Posterior cingulate gyrus (tissue), 11 donors: ENCODE results near the gene PTPN23.

Experiments used
- DNase-seq, 10 donors: peaks; one replicate each; pipeline versions ENCODE4 v3.0.0 to v3.0.0-alpha.2; 2020 to 2021; ENCODE audit warnings: mixed read lengths in 3 of 10
- intact Hi-C: fragments of 100-400 bp; cut with DNase I; formaldehyde crosslinking; loops from one replicate; pipeline ENCODE4 v1.15.1; 2023

PTPN23 gene

GRCh38 chr3:47399531-47400270, 18.9 kb downstream of the PTPN23 start:
- peak in 4 of 10 donors; percentile 17 to 78 (median 49) for DNase-seq
- intact Hi-C loops = no loop called here

DNA sequence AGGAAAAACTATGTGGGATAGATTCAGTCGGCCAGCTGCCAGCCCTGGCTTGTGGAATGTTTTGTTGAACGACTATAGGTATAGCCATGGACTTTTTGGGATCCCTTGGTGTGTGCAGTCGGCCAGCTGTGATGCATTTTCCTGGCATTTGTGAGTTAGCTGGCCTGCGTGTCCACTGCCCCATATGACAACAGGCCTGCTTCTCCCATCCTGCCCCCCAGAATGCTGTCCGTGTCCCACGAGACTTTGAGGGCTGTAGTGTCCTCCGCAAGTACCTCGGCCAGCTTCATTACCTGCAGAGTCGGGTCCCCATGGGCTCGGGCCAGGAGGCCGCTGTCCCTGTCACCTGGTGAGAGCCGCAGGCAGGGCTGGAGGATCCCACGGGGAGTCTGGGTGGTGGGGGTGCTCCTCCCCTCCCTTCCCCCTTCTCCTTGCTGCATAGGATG, 23.6 kb downstream of the PTPN23 start:
- intact Hi-C loops = no loop called here
- peak in 5 of 10 donors; percentile 47 to 86 (median 81) for DNase-seq

- DNase-seq = peak in 8 of 10 donors; percentile 57 to 94 (median 68)
- intact Hi-C loops = no loop called here
Measured at GRCh38 chr3:47404955-47405790, 24.4 kb downstream of the PTPN23 start.

- intact Hi-C loops = no loop called here
- DNase-seq = peak in 3 of 10 donors; percentile 48 to 85 (median 75)
Measured at GRCh38 chr3:47405820-47406761, 25.3 kb downstream of the PTPN23 start.

DNA sequence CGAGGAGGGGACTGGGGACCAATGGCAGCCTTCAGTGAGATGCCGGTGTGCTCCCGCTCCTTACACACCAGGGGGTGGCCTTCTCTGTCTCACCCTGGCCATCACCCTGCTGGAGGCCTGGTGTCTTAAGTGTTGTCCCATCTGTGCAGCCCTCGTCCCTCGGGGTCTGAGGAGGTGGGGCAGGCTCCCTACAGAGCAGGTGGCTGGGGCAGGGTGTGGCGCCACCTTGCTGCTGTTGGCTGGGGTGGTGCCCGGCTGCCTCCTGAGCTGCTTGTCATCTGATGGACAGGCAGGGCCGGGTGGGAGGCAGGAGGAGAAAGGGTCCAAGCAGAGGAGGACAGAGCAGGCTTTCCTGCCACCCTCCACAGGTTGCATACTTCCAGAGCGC, 25.9 kb downstream of the PTPN23 start:
- DNase-seq = peak in 3 of 10 donors; percentile 69 to 84 (median 75)
- intact Hi-C loops = no loop called here

GRCh38 chr3:47407237-47407636, 26.4 kb downstream of the PTPN23 start:
- DNase-seq = peak in 1 of 10 donors; percentile 30
- intact Hi-C loops = no loop called here

DNA sequence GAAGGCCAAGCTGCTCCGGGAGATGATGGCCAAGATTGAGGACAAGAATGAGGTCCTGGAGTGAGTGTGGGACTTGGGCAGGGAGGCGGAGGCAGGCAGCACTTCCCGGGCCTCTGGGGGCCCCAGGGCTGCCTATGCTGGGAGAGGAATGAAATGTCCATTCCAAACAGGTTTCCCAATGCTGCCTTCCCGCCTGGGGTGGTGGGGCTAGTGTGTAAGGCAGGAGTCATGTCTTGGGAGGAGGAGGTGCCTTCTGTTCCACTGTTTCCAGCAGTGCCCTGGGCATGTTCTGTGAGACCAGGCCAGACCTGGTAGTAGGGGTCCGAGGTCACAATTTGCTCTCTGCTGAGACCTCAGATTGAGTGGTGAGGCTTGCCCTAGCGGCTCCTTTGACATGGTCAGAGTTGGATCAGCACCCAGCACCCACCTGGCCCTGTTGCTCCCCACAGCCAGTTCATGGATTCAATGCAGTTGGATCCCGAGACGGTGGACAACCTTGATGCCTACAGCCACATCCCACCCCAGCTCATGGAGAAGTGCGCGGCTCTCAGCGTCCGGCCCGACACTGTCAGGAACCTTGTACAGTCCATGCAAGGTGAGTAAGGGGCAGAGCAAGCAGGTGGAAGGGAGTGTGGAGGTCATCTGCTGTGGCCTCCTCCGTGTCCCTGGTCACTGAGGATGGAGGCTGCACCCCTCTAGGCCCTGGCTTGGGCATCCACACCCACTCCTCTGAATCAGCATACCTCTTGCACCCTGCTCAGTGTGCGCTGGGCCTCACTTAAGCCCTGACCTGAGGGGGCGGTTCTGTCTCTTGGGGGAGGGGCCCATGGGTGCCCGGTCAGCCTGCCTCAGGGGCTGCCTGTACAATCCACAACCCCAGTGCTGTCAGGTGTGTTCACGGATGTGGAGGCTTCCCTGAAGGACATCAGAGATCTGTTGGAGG, 27.3 kb downstream of the PTPN23 start:
- intact Hi-C loops = no loop called here
- peak in 4 of 10 donors; percentile 6 to 77 (median 62) for DNase-seq

DNA sequence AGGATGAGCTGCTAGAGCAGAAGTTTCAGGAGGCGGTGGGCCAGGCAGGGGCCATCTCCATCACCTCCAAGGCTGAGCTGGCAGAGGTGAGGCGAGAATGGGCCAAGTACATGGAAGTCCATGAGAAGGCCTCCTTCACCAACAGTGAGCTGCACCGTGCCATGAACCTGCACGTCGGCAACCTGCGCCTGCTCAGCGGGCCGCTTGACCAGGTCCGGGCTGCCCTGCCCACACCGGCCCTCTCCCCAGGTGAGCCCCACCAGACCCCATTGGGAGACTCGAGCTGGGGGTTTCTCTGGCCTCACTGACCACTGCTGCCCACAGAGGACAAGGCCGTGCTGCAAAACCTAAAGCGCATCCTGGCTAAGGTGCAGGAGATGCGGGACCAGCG, 28.0 kb downstream of the PTPN23 start:
- peak in 4 of 10 donors; percentile 7 to 81 (median 72) for DNase-seq
- intact Hi-C loops = no loop called here

DNA sequence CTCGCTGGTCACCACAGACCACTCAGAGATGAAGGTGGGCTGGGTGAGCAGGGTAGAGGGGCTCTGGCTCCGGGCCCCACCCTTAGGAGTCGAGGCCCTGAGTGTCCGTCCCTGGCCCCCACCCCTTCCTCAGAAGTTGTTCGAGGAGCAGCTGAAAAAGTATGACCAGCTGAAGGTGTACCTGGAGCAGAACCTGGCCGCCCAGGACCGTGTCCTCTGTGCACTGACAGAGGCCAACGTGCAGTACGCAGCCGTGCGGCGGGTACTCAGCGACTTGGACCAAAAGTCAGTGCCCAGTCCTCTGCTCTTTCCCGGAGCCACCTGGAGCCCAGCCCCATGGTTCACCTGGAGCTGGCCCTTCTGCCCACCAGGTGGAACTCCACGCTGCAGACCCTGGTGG, 28.5 kb downstream of the PTPN23 start:
- peak in 4 of 10 donors; percentile 6 to 85 (median 76) for DNase-seq
- intact Hi-C loops = no loop called here

DNA sequence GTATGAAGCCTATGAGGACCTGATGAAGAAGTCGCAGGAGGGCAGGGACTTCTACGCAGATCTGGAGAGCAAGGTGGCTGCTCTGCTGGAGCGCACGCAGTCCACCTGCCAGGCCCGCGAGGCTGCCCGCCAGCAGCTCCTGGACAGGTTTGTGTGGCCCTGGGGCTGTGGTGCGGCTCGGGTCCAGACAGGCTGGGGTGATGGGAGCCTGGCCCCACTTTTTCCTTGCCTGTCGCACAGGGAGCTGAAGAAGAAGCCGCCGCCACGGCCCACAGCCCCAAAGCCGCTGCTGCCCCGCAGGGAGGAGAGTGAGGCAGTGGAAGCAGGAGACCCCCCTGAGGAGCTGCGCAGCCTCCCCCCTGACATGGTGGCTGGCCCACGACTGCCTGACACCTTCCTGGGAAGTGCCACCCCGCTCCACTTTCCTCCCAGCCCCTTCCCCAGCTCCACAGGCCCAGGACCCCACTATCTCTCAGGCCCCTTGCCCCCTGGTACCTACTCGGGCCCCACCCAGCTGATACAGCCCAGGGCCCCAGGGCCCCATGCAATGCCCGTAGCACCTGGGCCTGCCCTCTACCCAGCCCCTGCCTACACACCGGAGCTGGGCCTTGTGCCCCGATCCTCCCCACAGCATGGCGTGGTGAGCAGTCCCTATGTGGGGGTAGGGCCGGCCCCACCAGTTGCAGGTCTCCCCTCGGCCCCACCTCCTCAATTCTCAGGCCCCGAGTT, 29.0 kb downstream of the PTPN23 start:
- intact Hi-C loops = no loop called here
- DNase-seq = peak in 4 of 10 donors; percentile 6 to 83 (median 76)

DNA sequence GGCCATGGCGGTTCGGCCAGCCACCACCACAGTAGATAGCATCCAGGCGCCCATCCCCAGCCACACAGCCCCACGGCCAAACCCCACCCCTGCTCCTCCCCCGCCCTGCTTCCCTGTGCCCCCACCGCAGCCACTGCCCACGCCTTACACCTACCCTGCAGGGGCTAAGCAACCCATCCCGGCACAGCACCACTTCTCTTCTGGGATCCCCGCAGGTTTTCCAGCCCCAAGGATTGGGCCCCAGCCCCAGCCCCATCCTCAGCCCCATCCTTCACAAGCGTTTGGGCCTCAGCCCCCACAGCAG, 29.5 kb downstream of the PTPN23 start:
- intact Hi-C loops = no loop called here
- peak in 2 of 10 donors; percentile 61 to 65 for DNase-seq

DNA sequence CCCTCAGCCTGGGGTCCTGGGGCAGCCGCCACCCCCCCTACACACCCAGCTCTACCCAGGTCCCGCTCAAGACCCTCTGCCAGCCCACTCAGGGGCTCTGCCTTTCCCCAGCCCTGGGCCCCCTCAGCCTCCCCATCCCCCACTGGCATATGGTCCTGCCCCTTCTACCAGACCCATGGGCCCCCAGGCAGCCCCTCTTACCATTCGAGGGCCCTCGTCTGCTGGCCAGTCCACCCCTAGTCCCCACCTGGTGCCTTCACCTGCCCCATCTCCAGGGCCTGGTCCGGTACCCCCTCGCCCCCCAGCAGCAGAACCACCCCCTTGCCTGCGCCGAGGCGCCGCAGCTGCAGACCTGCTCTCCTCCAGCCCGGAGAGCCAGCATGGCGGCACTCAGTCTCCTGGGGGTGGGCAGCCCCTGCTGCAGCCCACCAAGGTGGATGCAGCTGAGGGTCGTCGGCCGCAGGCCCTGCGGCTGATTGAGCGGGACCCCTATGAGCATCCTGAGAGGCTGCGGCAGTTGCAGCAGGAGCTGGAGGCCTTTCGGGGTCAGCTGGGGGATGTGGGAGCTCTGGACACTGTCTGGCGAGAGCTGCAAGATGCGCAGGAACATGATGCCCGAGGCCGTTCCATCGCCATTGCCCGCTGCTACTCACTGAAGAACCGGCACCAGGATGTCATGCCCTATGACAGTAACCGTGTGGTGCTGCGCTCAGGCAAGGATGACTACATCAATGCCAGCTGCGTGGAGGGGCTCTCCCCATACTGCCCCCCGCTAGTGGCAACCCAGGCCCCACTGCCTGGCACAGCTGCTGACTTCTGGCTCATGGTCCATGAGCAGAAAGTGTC, 30.2 kb downstream of the PTPN23 start:
- DNase-seq = peak in 2 of 10 donors; percentile 64 to 79
- intact Hi-C loops = no loop called here

DNA sequence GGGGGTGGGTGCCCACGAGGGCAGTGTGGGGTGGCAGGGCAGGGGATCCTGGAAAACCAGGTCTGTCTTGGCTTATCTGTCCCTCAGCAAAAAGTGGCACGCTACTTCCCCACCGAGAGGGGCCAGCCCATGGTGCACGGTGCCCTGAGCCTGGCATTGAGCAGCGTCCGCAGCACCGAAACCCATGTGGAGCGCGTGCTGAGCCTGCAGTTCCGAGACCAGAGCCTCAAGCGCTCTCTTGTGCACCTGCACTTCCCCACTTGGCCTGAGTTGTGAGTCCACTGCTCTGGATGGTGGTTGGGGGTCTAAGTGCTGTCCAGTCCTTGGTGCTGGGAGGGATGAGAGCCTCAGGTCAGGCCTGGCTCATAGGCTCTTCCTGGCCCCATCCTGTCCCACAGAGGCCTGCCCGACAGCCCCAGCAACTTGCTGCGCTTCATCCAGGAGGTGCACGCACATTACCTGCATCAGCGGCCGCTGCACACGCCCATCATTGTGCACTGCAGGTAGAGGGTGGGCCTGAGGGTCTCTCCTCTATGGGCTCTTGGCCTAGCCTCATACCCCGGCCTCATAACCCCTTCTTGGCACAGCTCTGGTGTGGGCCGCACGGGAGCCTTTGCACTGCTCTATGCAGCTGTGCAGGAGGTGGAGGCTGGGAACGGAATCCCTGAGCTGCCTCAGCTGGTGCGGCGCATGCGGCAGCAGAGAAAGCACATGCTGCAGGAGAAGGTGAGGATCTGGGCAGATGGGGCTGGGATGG, 31.1 kb downstream of the PTPN23 start:
- peak in 3 of 10 donors; percentile 15 to 84 (median 80) for DNase-seq
- intact Hi-C loops = no loop called here

GRCh38 chr3:47412453-47412756, 31.6 kb downstream of the PTPN23 start:
- DNase-seq = peak in 2 of 10 donors; percentile 81 to 83
- intact Hi-C loops = no loop called here

DNA sequence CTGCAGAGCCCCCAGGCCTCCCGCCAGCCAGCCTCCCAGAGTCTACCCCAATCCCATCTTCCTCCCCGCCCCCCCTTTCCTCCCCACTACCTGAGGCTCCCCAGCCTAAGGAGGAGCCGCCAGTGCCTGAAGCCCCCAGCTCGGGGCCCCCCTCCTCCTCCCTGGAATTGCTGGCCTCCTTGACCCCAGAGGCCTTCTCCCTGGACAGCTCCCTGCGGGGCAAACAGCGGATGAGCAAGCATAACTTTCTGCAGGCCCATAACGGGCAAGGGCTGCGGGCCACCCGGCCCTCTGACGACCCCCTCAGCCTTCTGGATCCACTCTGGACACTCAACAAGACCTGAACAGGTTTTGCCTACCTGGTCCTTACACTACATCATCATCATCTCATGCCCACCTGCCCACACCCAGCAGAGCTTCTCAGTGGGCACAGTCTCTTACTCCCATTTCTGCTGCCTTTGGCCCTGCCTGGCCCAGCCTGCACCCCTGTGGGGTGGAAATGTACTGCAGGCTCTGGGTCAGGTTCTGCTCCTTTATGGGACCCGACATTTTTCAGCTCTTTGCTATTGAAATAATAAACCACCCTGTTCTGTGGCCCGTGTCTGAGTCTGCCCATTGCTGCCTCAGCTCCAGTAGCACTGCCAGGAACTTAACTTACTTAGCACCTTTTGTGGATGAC, 32.2 kb downstream of the PTPN23 start:
- peak in 1 of 10 donors; percentile 77 for DNase-seq
- intact Hi-C loops = no loop called here

DNA sequence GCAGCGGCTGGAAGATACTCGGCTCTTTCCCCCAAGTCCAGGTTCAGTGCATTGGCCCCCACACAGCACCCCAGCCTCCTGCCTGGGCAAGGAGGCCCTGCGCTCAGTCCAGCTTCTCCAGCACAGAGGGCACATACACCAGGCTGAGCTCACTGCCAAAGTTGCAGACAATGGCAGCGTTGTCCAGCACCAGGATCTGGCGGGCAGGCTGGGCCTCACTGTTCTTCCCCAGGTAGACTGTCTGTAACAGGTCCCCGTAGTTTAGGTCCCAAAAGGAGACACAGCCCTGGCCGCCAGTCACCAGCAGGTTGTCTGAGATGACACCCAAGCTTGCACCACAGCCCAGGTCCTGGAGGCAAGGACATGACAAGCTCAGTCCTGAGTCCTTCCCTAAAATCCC, 32.9 kb downstream of the PTPN23 start:
- intact Hi-C loops = no loop called here
- peak in 8 of 10 donors; percentile 57 to 95 (median 72) for DNase-seq

- DNase-seq = peak in 3 of 10 donors; percentile 9 to 74 (median 71)
- intact Hi-C loops = no loop called here
Measured at GRCh38 chr3:47414161-47414564, 33.3 kb downstream of the PTPN23 start.
